GM19397 (cell line): Measurements from ENCODE around the gene RNASEH2A.
"Not testable (repeated sequence)": the region's sequence is repeated elsewhere in the genome, so short reads cannot be mapped to it uniquely, and the experiment has no call there.

Experiments
- ATAC-seq: cut with Tn5 transposase; IDR thresholded peaks from one replicate; pipeline ENCODE4 v1.9.1; 2021; ENCODE audit warnings: mild to moderate bottlenecking, moderate library complexity; ENCODE audit not compliant: unreplicated experiment

Gene RNASEH2A

GRCh38 chr19:12825254-12826131 is 19.1 kb downstream of the RNASEH2A start:
- no peak for ATAC-seq

- no peak for ATAC-seq
These were observed 22.1 kb downstream of the RNASEH2A start for GRCh38 chr19:12828494-12828893.

GRCh38 chr19:12833418-12833737 is 27.0 kb downstream of the RNASEH2A start:
- no peak for ATAC-seq

GRCh38 chr19:12833738-12834565 is 27.6 kb downstream of the RNASEH2A start:
- no peak for ATAC-seq

- ATAC-seq: no peak
These were observed 28.2 kb downstream of the RNASEH2A start, which contains the start of gene RTBDN for GRCh38 chr19:12834566-12834943. Gene RTBDN, minus strand, starts transcription at chr19:12834579. Its CDS starts 4,600 bp downstream, at chr19:12829979.

GRCh38 chr19:12834976-12835757 is 28.8 kb downstream of the RNASEH2A start:
- no peak for ATAC-seq

GRCh38 chr19:12836529-12836863 is 30.1 kb downstream of the RNASEH2A start:
- ATAC-seq: no peak

GRCh38 chr19:12837225-12837624 is 30.8 kb downstream of the RNASEH2A start:
- no peak for ATAC-seq

- no peak for ATAC-seq
These were observed 31.9 kb downstream of the RNASEH2A start, which contains the start of gene MAST1 for GRCh38 chr19:12838182-12838885. Gene MAST1, plus strand, starts transcription at chr19:12838515. Its CDS starts 58 bp downstream, at chr19:12838573.

GRCh38 chr19:12838886-12839756 is 32.7 kb downstream of the RNASEH2A start:
- ATAC-seq: no peak

GRCh38 chr19:12840091-12841079 is 34.0 kb downstream of the RNASEH2A start:
- no peak for ATAC-seq

- ATAC-seq: no peak
These were observed 34.7 kb downstream of the RNASEH2A start for GRCh38 chr19:12841094-12841493.

GRCh38 chr19:12842511-12842910 is 36.1 kb downstream of the RNASEH2A start:
- no peak for ATAC-seq

- ATAC-seq: no peak
These were observed 36.9 kb downstream of the RNASEH2A start for GRCh38 chr19:12843328-12843727.

GRCh38 chr19:12843999-12844732 is 37.8 kb downstream of the RNASEH2A start:
- no peak for ATAC-seq

- ATAC-seq: not testable (repeated sequence)
These were observed 40.2 kb downstream of the RNASEH2A start for GRCh38 chr19:12846613-12847012.
